Neural cell (in vitro differentiated cells): ENCODE results near the gene NUB1. TPM values are rescaled to one million over a fixed set of nuclear protein-coding genes. Genes with fewer than 3 reads are reported as not detected.

Source experiments
- H2AFZ ChIP-seq: fragments of 200-600, 300-800 bp; sonication (generic), shearing (Covaris generic); 2 replicates; pipeline ENCODE4 v1.6.0; 2014; ENCODE audit warnings: low read depth, mild to moderate bottlenecking, antibody characterized with exemption, low read length, moderate library complexity
- H3F3A ChIP-seq: fragments of 200-600 bp; shearing (Covaris generic); 2 replicates; pipeline ENCODE4 v1.6.1; 2016; ENCODE audit warnings: mild to moderate bottlenecking, moderate library complexity, mixed read lengths, antibody characterized with exemption, low read length; ENCODE audit not compliant: insufficient read depth, poor library complexity, severe bottlenecking
- H3K27ac ChIP-seq: fragments of 200-600, 300-800 bp; sonication (generic), shearing (Covaris generic); 2 replicates; pipeline ENCODE4 v1.5.1; 2014; ENCODE audit warnings: mild to moderate bottlenecking, low read length, moderate library complexity
- H3K27me3 ChIP-seq: fragments of 300-800, 200-600 bp; sonication (generic), shearing (Covaris generic); 2 replicates; pipeline ENCODE4 v1.6.0; 2014; ENCODE audit warnings: mild to moderate bottlenecking, low read depth, low read length, moderate library complexity; ENCODE audit not compliant: insufficient read depth
- H3K36me3 ChIP-seq: fragments of 300-800, 200-600 bp; sonication (generic), shearing (Covaris generic); 2 replicates; pipeline ENCODE4 v1.5.1; 2014; ENCODE audit warnings: mild to moderate bottlenecking, antibody characterized with exemption, low read length, moderate library complexity; ENCODE audit not compliant: insufficient read depth
- H3K4me2 ChIP-seq: fragments of 300-800, 200-600 bp; sonication (generic), shearing (Covaris generic); 2 replicates; pipeline ENCODE4 v1.6.0; 2014; ENCODE audit warnings: mild to moderate bottlenecking, low read length
- H3K4me3 ChIP-seq: fragments of 300-800, 200-600 bp; sonication (generic), shearing (Covaris generic); 2 replicates; pipeline ENCODE4 v1.5.1; 2014; ENCODE audit warnings: mild to moderate bottlenecking, low read length, moderate library complexity
- H3K79me2 ChIP-seq: fragments of 200-600 bp; shearing (Covaris generic); replicated peaks from 2 replicates; pipeline ENCODE4 v1.6.0; 2014; ENCODE audit warnings: mild to moderate bottlenecking, low read length, moderate library complexity; ENCODE audit not compliant: insufficient read depth
- H3K9ac ChIP-seq: fragments of 300-800, 200-600 bp; sonication (generic), shearing (Covaris generic); 2 replicates; pipeline ENCODE4 v1.6.1; 2016; ENCODE audit warnings: mild to moderate bottlenecking, low read length, mixed read lengths
- H3K9me2 ChIP-seq: fragments of 200-600 bp; shearing (Covaris generic); 2 replicates; pipeline ENCODE4 v1.6.1; 2016; ENCODE audit warnings: mild to moderate bottlenecking, low read length, mixed read lengths; ENCODE audit not compliant: insufficient read depth
- H3K9me3 ChIP-seq: fragments of 200-600, 300-800 bp; sonication (generic), shearing (Covaris generic); 2 replicates; pipeline ENCODE4 v1.6.1; 2016; ENCODE audit warnings: mild to moderate bottlenecking, mixed run types, low read length, moderate library complexity, mixed read lengths
- H4K20me1 ChIP-seq: fragments of 200-600 bp; shearing (Covaris generic); 2 replicates; pipeline ENCODE4 v1.6.1; 2016; ENCODE audit warnings: mild to moderate bottlenecking, mixed run types; ENCODE audit not compliant: insufficient read depth
- EP300 ChIP-seq: fragments of 450-650 bp; conservative IDR thresholded peaks from 2 replicates; pipeline ENCODE4 v1.6.1; 2014; ENCODE audit warnings: antibody characterized with exemption, mild to moderate bottlenecking, moderate library complexity; ENCODE audit not compliant: poor library complexity, severe bottlenecking
- EZH2 ChIP-seq: fragments of 200-600, 300-800 bp; shearing (Covaris generic), sonication (generic); IDR thresholded peaks from 2 replicates; pipeline ENCODE4 v1.6.1; 2014; ENCODE audit warnings: antibody characterized with exemption, low read length, borderline replicate concordance, mild to moderate bottlenecking; ENCODE audit not compliant: insufficient read depth, poor library complexity, severe bottlenecking
- MXI1 ChIP-seq: fragments of 450-650 bp; conservative IDR thresholded peaks from 2 replicates; pipeline ENCODE4 v1.6.1; 2014; ENCODE audit warnings: antibody characterized with exemption, mild to moderate bottlenecking; ENCODE audit not compliant: poor library complexity, severe bottlenecking
- POLR2AphosphoS5 ChIP-seq: IDR thresholded peaks from 2 replicates; pipeline ENCODE4 v1.6.1; 2012
- RAD21 ChIP-seq: fragments of 450-650 bp; conservative IDR thresholded peaks from 2 replicates; pipeline ENCODE4 v1.6.1; 2014; ENCODE audit warnings: antibody characterized with exemption, mild to moderate bottlenecking, moderate library complexity
- SMC3 ChIP-seq: fragments of 450-650 bp; conservative IDR thresholded peaks from 2 replicates; pipeline ENCODE4 v1.6.1; 2014; ENCODE audit warnings: antibody characterized with exemption, mild to moderate bottlenecking, moderate library complexity; ENCODE audit not compliant: poor library complexity
- TAF1 ChIP-seq: IDR thresholded peaks from 2 replicates; pipeline ENCODE4 v1.6.1; 2012; ENCODE audit warnings: low read depth
- polyA plus RNA-seq: library from polyadenylated mRNA; depleted of rRNA; stranded (reverse); fragments of >200 nt; gene quantifications from 2 replicates; pipeline ENCODE4 v1.2.3, GENCODE V29; 2014
- TF ChIP-seq, protein P1 (sequence below): IDR thresholded peaks from 2 replicates; pipeline ENCODE4 v1.6.1; 2012; ENCODE audit warnings: borderline replicate concordance
- TF ChIP-seq, protein P2 (sequence below): fragments of 450-650 bp; IDR thresholded peaks from 2 replicates; pipeline ENCODE4 v1.5.1; 2014; ENCODE audit warnings: antibody characterized with exemption, mild to moderate bottlenecking, moderate library complexity; ENCODE audit not compliant: poor library complexity, severe bottlenecking

The NUB1 gene
- polyA plus RNA-seq, 1 donor from 2014 or later: 48.4 TPM

DNA sequence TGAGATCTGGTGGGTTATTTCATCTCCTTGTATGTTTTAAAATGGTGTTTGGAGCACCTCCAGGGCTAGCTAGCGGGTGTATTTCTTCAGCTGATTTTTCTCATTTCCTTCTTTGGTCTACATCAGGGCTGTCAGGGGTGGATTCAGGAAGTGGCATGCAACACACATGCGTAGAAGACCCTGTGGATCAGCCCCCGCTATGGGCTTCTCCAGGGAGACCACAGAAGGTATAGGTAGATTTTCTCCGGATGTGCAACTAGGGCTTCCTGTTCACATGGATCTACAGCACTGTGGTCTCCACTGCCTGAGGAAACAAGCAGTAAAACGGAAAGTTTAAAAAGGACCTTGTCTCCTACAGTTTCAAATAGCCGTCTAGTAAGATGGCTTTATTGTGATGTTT lies 10.4 kb downstream of the NUB1 start:
- Histone ChIP-seq H3K27me3 (no peaks in the 10 kb centered on the region), H3K9me3 (no peaks in the 10 kb centered on the region), H3K36me3 (no peaks in the 10 kb centered on the region), H2AFZ (no peak overlapping the region), H3K9ac (no peak overlapping the region), H3K27ac (no peak overlapping the region), H3K4me2 (no peak overlapping the region), H3K9me2 (no peaks in the 10 kb centered on the region), H4K20me1 (no peaks in the 10 kb centered on the region), H3F3A (no peaks in the 10 kb centered on the region), H3K4me3 (no peak overlapping the region), H3K79me2 (no peaks in the 10 kb centered on the region)
- TF ChIP-seq, protein P1, sequence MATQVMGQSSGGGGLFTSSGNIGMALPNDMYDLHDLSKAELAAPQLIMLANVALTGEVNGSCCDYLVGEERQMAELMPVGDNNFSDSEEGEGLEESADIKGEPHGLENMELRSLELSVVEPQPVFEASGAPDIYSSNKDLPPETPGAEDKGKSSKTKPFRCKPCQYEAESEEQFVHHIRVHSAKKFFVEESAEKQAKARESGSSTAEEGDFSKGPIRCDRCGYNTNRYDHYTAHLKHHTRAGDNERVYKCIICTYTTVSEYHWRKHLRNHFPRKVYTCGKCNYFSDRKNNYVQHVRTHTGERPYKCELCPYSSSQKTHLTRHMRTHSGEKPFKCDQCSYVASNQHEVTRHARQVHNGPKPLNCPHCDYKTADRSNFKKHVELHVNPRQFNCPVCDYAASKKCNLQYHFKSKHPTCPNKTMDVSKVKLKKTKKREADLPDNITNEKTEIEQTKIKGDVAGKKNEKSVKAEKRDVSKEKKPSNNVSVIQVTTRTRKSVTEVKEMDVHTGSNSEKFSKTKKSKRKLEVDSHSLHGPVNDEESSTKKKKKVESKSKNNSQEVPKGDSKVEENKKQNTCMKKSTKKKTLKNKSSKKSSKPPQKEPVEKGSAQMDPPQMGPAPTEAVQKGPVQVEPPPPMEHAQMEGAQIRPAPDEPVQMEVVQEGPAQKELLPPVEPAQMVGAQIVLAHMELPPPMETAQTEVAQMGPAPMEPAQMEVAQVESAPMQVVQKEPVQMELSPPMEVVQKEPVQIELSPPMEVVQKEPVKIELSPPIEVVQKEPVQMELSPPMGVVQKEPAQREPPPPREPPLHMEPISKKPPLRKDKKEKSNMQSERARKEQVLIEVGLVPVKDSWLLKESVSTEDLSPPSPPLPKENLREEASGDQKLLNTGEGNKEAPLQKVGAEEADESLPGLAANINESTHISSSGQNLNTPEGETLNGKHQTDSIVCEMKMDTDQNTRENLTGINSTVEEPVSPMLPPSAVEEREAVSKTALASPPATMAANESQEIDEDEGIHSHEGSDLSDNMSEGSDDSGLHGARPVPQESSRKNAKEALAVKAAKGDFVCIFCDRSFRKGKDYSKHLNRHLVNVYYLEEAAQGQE: no peak
- no peak for TF ChIP-seq POLR2AphosphoS5
- no peak for TF ChIP-seq EP300
- no peak for TF ChIP-seq MXI1
- no peak for TF ChIP-seq RAD21
- TF ChIP-seq EZH2: no peak

DNA sequence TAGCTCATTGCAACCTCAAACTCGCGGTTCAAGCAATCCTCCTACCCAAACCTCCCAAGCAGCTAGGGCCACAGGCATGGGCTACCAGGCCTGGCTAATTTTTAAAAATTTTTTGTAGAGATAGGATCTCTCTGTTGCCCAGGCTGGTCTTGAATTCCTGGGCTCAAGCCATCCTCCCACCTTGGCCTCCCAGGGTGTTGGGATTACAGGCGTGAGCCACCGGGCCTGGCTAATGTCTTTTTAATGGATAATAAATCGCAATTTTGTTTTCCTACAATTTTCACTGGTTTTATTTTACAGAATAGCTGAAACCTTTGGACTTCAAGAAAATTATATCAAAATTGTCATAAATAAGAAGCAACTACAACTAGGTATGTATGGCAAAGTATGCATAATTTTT lies 10.9 kb downstream of the NUB1 start:
- Histone ChIP-seq H4K20me1 (no peaks in the 10 kb centered on the region), H3K36me3 (no peaks in the 10 kb centered on the region), H3K4me2 (no peak overlapping the region), H3K9me3 (no peaks in the 10 kb centered on the region), H3K9ac (no peak overlapping the region), H3K4me3 (no peak overlapping the region), H3K9me2 (no peaks in the 10 kb centered on the region), H3F3A (no peaks in the 10 kb centered on the region), H3K27me3 (no peaks in the 10 kb centered on the region), H3K79me2 (no peaks in the 10 kb centered on the region), H3K27ac (no peak overlapping the region), H2AFZ (no peak overlapping the region)
- no peak for TF ChIP-seq SMC3
- no peak for TF ChIP-seq TAF1
- TF ChIP-seq EP300: no peak
- no peak for TF ChIP-seq POLR2AphosphoS5
- TF ChIP-seq MXI1: no peak
- TF ChIP-seq, protein P1: no peak
- TF ChIP-seq, protein P2, sequence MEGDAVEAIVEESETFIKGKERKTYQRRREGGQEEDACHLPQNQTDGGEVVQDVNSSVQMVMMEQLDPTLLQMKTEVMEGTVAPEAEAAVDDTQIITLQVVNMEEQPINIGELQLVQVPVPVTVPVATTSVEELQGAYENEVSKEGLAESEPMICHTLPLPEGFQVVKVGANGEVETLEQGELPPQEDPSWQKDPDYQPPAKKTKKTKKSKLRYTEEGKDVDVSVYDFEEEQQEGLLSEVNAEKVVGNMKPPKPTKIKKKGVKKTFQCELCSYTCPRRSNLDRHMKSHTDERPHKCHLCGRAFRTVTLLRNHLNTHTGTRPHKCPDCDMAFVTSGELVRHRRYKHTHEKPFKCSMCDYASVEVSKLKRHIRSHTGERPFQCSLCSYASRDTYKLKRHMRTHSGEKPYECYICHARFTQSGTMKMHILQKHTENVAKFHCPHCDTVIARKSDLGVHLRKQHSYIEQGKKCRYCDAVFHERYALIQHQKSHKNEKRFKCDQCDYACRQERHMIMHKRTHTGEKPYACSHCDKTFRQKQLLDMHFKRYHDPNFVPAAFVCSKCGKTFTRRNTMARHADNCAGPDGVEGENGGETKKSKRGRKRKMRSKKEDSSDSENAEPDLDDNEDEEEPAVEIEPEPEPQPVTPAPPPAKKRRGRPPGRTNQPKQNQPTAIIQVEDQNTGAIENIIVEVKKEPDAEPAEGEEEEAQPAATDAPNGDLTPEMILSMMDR: no peak
- TF ChIP-seq EZH2: no peak
